GM21737 (cell line): ENCODE results near the gene ADCY7.
"Not testable (repeated sequence)": the region's sequence is repeated elsewhere in the genome, so short reads cannot be mapped to it uniquely, and the experiment has no call there.

Experiments
- ATAC-seq: cut with Tn5 transposase; IDR thresholded peaks from one replicate; pipeline ENCODE4 v1.9.1; 2021; ENCODE audit warnings: mild to moderate bottlenecking, moderate library complexity; ENCODE audit not compliant: unreplicated experiment

Gene ADCY7

GRCh38 chr16:50266337-50267091 lies at the start of gene ADCY7:
Gene ADCY7 (plus strand): TSS chr16:50266551. CDS start chr16:50288180, 21,629 bp downstream.
- peak; percentile 71 for ATAC-seq

GRCh38 chr16:50219402-50219975 lies 46.9 kb upstream of the ADCY7 start:
- ATAC-seq, result no peak

- ATAC-seq, result no peak
Observed at GRCh38 chr16:50224286-50224685, 42.1 kb upstream of the ADCY7 start.

- ATAC-seq, result no peak
Observed at GRCh38 chr16:50227120-50227519, 39.2 kb upstream of the ADCY7 start.

- no peak for ATAC-seq
Observed at GRCh38 chr16:50227665-50228064, 38.7 kb upstream of the ADCY7 start.

GRCh38 chr16:50228364-50228868 lies 37.9 kb upstream of the ADCY7 start:
- ATAC-seq, result no peak

GRCh38 chr16:50229149-50229726 lies 37.1 kb upstream of the ADCY7 start:
- ATAC-seq, result no peak

GRCh38 chr16:50234771-50235556 lies 31.4 kb upstream of the ADCY7 start:
- ATAC-seq, result no peak

- no peak for ATAC-seq
Observed at GRCh38 chr16:50235581-50235980, 30.8 kb upstream of the ADCY7 start.

- ATAC-seq, result no peak
Observed at GRCh38 chr16:50238314-50238713, 28.0 kb upstream of the ADCY7 start.

- ATAC-seq, result no peak
Observed at GRCh38 chr16:50238868-50239301, 27.5 kb upstream of the ADCY7 start.

- not testable (repeated sequence) for ATAC-seq
Observed at GRCh38 chr16:50243024-50243423, 23.3 kb upstream of the ADCY7 start.

- no peak for ATAC-seq
Observed at GRCh38 chr16:50244140-50244503, 22.2 kb upstream of the ADCY7 start.

GRCh38 chr16:50244504-50245416 lies 21.6 kb upstream of the ADCY7 start:
- no peak for ATAC-seq

GRCh38 chr16:50245417-50246298 lies 20.7 kb upstream of the ADCY7 start:
- peak; percentile 77 for ATAC-seq

- ATAC-seq, result peak; percentile 22
Observed at GRCh38 chr16:50246299-50247122, 19.8 kb upstream of the ADCY7 start.

GRCh38 chr16:50247123-50247905 lies 19.0 kb upstream of the ADCY7 start:
- no peak for ATAC-seq
